PC-3 (cell line): Measurements from ENCODE around the gene ZNF689.

Experiments
- EZH2 ChIP-seq: fragments of 300-600 bp; sonication (generic); IDR thresholded peaks from one replicate; pipeline ENCODE4 v1.6.1; 2017; ENCODE audit warnings: antibody characterized with exemption, mild to moderate bottlenecking, low read length; ENCODE audit not compliant: unreplicated experiment
- TF ChIP-seq, protein P1 (sequence below): fragments of 300-600 bp; sonication (generic); conservative IDR thresholded peaks from 2 replicates; pipeline ENCODE4 v1.5.1; 2017; ENCODE audit warnings: antibody characterized with exemption, low read depth, mild to moderate bottlenecking, low read length

DNA sequence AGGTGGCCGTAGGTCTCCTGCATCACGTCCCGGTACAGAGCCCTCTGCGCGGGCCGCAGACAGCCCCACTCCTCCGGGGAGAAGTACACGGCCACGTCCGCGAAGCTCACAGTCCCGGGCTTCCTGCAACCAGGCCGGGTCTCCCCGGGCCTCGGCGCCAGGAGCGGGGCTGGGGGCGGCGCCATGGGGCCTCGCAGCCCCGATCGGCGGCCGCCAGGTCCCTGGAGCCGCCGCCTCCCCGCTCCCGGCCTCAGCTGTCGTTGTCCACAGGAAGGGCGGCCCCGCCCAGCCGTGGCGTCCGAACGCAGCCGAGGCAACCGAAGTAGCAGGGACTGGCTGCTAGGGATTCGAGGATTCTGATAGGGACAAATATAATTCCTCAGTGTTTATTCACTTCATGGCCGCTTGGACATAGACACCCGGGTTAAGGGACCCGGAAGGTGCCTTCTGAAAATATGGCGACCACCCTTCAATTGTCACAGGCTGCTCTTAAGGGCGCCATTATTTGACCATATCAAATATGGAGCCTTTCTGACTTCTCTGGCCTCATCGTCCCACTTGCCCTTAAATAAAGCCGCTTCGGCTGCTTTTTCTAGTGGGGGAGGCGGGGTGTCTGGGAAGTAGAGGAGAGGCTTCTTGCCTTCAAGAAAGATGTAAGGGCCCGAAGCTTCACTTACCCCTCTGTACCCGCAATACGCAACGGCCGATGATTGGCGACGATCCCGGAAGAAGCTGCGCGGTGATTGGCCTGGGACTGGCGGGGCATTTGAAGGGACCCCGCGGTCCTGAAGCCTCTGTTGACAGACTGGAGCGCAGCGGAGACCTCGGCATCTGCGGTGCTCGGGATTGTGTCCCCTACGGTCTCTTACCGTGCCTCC, 38.5 kb downstream of the ZNF689 start, which contains the start of gene ZNF688:
- TF ChIP-seq, protein P1, sequence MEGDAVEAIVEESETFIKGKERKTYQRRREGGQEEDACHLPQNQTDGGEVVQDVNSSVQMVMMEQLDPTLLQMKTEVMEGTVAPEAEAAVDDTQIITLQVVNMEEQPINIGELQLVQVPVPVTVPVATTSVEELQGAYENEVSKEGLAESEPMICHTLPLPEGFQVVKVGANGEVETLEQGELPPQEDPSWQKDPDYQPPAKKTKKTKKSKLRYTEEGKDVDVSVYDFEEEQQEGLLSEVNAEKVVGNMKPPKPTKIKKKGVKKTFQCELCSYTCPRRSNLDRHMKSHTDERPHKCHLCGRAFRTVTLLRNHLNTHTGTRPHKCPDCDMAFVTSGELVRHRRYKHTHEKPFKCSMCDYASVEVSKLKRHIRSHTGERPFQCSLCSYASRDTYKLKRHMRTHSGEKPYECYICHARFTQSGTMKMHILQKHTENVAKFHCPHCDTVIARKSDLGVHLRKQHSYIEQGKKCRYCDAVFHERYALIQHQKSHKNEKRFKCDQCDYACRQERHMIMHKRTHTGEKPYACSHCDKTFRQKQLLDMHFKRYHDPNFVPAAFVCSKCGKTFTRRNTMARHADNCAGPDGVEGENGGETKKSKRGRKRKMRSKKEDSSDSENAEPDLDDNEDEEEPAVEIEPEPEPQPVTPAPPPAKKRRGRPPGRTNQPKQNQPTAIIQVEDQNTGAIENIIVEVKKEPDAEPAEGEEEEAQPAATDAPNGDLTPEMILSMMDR: no peak
- no peak for TF ChIP-seq EZH2
